Ishikawa (cell line): ENCODE results near the gene SLC6A18.

ENCODE experiments used
- CEBPB ChIP-seq: IDR thresholded peaks from 2 replicates; pipeline ENCODE4 v1.6.1; 2012
- CREB1 ChIP-seq: IDR thresholded peaks from 2 replicates; pipeline ENCODE4 v1.6.1; 2012; ENCODE audit warnings: low read depth
- EGR1 ChIP-seq: IDR thresholded peaks from 2 replicates; pipeline ENCODE4 v1.6.1; 2012
- EP300 ChIP-seq: IDR thresholded peaks from 2 replicates; pipeline ENCODE4 v1.6.1; 2012; ENCODE audit warnings: borderline replicate concordance
- FOXM1 ChIP-seq: IDR thresholded peaks from 2 replicates; pipeline ENCODE4 v1.6.1; 2012; ENCODE audit warnings: low read depth, borderline replicate concordance
- NFIC ChIP-seq: IDR thresholded peaks from 2 replicates; pipeline ENCODE4 v1.6.1; 2012
- RAD21 ChIP-seq: IDR thresholded peaks from 2 replicates; pipeline ENCODE4 v1.6.1; 2012; ENCODE audit warnings: low read depth
- REST ChIP-seq: IDR thresholded peaks from 2 replicates; pipeline ENCODE4 v1.6.1; 2012; ENCODE audit warnings: low read depth, mild to moderate bottlenecking
- TAF1 ChIP-seq: IDR thresholded peaks from 2 replicates; pipeline ENCODE4 v1.6.1; 2012; ENCODE audit warnings: low read depth, mild to moderate bottlenecking
- TCF12 ChIP-seq: IDR thresholded peaks from 2 replicates; pipeline ENCODE4 v1.6.1; 2012; ENCODE audit warnings: low read depth
- TEAD4 ChIP-seq: IDR thresholded peaks from 2 replicates; pipeline ENCODE4 v1.6.1; 2012
- USF1 ChIP-seq: IDR thresholded peaks from 2 replicates; pipeline ENCODE4 v1.6.1; 2012
- YY1 ChIP-seq: IDR thresholded peaks from 2 replicates; pipeline ENCODE4 v1.6.1; 2012; ENCODE audit warnings: low read depth
- ZBTB7A ChIP-seq: IDR thresholded peaks from 2 replicates; pipeline ENCODE4 v1.6.1; 2012; ENCODE audit warnings: low read depth
- TF ChIP-seq, protein P1 (sequence below): IDR thresholded peaks from 2 replicates; pipeline ENCODE4 v1.6.1; 2012

Gene SLC6A18

GRCh38 chr5:1180841-1181271 is 44.3 kb upstream of the SLC6A18 start:
- TF ChIP-seq REST, result no peak
- no peak for TF ChIP-seq TCF12
- TF ChIP-seq EP300, result no peak
- no peak for TF ChIP-seq TEAD4
- no peak for TF ChIP-seq EGR1
- TF ChIP-seq FOXM1, result no peak
- no peak for TF ChIP-seq USF1
- no peak for TF ChIP-seq CEBPB
- TF ChIP-seq, protein P1, sequence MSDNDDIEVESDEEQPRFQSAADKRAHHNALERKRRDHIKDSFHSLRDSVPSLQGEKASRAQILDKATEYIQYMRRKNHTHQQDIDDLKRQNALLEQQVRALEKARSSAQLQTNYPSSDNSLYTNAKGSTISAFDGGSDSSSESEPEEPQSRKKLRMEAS, result no peak
- no peak for TF ChIP-seq RAD21
- TF ChIP-seq ZBTB7A, result no peak
- TF ChIP-seq CREB1, result no peak
- TF ChIP-seq TAF1, result no peak
- TF ChIP-seq NFIC, result no peak
- TF ChIP-seq YY1, result no peak

DNA sequence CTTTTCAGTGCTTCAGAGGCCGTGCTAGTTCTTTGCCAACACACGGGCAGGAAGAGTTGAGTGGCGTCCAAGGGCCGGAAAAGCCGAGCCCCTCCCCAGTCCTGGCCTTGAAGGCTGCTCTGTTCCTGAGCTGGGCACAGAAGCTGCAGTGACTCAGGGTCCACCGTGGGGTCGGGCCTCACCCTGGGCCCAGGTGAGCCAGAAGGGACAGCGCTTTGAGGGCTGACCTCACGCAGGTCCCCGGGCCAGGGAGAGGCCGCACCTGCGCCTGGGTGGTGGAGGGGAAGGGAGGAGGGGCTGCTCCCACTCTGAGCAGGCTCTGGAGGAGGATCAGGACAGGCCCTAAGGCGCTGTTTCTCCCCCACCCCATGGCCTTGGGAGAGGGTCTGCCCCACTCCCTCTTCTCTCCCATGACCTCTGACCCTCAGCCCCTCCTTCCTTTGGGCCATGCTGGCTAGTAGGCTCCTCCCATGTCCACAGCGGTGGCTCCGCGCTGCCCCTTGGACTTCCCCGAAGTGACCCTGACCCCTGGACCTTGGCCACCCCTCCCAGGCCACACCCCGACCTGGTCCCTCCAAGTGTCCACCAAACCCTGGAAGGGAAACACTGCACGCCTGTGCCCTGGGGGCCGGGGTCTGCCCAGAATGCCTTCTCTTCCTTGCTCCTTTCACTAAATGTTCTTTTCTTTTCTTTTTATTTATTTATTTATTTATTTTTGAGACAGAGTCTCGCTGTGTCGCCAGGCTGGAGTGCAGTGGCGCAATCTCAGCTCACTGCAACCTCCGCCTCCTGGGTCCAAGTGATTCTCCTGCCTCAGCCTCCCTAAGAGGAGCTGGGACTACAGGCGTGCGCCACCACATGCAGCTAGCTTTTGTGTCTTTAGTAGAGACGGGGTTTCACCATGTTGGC is 43.5 kb upstream of the SLC6A18 start:
- TF ChIP-seq TAF1 (no peak), USF1 (no peak), YY1 (no peak), TCF12 (no peak), RAD21 (no peak), TEAD4 (no peak), ZBTB7A (no peak), CEBPB (no peak), FOXM1 (no peak), NFIC (no peak), CREB1 (no peak), REST (no peak), EGR1 (no peak), EP300 (no peak)
- TF ChIP-seq, protein P1, result no peak

DNA sequence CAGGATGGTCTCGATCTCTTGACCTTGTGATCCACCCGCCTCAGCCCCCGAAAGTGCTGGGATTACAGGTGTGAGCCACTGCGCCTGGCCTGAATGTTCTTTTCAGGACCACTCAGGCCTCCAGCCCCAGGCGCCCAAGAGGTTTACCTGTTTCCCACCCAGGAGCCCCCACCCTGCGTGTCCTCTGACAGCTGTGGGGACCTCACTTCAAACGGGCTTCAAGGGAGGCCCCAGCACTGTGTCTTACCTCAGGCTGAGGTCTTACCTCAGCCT is 42.9 kb upstream of the SLC6A18 start:
- TF ChIP-seq REST (no peak), YY1 (no peak)

- TF ChIP-seq NFIC (no peak), TCF12 (no peak), CREB1 (no peak)
Measured at GRCh38 chr5:1182633-1183423, 42.4 kb upstream of the SLC6A18 start.
